Measurements from ENCODE around the gene MANBA.

DNA sequence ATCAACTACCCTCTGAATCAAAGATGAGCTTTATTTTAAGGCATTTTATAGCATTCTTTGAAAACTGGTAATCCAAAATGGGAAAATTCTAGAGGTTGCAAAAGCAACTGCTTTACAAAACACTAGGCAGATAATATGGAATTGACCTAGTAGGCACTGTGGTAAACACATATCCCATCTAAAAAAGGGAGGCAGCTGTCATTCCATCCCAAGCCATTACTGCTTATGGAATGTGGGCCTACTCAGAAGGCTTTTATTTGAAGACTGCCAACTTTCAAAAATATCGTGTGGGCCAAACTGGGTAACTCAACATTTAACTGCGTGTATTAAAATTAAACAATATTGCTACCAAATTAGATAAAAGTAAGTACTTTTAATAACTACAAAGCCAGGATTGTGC, 47.2 kb upstream of the MANBA start:
- TF ChIP-seq, protein P1, sequence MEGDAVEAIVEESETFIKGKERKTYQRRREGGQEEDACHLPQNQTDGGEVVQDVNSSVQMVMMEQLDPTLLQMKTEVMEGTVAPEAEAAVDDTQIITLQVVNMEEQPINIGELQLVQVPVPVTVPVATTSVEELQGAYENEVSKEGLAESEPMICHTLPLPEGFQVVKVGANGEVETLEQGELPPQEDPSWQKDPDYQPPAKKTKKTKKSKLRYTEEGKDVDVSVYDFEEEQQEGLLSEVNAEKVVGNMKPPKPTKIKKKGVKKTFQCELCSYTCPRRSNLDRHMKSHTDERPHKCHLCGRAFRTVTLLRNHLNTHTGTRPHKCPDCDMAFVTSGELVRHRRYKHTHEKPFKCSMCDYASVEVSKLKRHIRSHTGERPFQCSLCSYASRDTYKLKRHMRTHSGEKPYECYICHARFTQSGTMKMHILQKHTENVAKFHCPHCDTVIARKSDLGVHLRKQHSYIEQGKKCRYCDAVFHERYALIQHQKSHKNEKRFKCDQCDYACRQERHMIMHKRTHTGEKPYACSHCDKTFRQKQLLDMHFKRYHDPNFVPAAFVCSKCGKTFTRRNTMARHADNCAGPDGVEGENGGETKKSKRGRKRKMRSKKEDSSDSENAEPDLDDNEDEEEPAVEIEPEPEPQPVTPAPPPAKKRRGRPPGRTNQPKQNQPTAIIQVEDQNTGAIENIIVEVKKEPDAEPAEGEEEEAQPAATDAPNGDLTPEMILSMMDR (conservative IDR thresholded peaks at IDR 0.05) = no peak
- TF ChIP-seq ZFX (IDR thresholded peaks at IDR 0.05) = no peak
